Colonic mucosa (tissue), 4 donors: ENCODE results near the gene HBEGF. TPM values are rescaled to one million over a fixed set of nuclear protein-coding genes. Genes with fewer than 3 reads are reported as not detected.

Experiments
- DNase-seq: peaks from one replicate; pipeline ENCODE4 v3.0.0-alpha.2; 2020
- H3K27ac ChIP-seq: fragments of 200-600 bp; one replicate; pipeline ENCODE4 v1.8.0; 2021
- H3K27me3 ChIP-seq: fragments of 200-600 bp; one replicate; pipeline ENCODE4 v1.8.0; 2021
- H3K36me3 ChIP-seq: fragments of 200-600 bp; one replicate; pipeline ENCODE4 v1.8.0; 2021
- H3K4me1 ChIP-seq: fragments of 200-600 bp; one replicate; pipeline ENCODE4 v1.8.0; 2021; ENCODE audit warnings: mild to moderate bottlenecking
- H3K4me3 ChIP-seq: fragments of 200-600 bp; one replicate; pipeline ENCODE4 v1.8.0; 2021
- H3K9ac ChIP-seq, 2 donors: one replicate each; pipeline ENCODE4 v1.7.0; 2013; ENCODE audit warnings: control low read depth in 2 of 2, low read depth in 2 of 2, low read length in 2 of 2
- H3K9me3 ChIP-seq: fragments of 200-600 bp; one replicate; pipeline ENCODE4 v1.8.0; 2021
- CTCF ChIP-seq: fragments of 200-600 bp; IDR thresholded peaks from one replicate; pipeline ENCODE4 v1.8.0; 2022; ENCODE audit warnings: antibody characterized with exemption, mild to moderate bottlenecking
- intact Hi-C: fragments of 100-400 bp; cut with DNase I; formaldehyde crosslinking; loops from one replicate; pipeline ENCODE4 v1.14.1; 2022
- total RNA-seq, 2 donors: library from RNA; stranded (reverse); fragmentation: NEBNext Ultra II Directional in 1 of 2; extraction: Animal tissue kit (Norgen Biotek cat#: 25700) in 1 of 2; gene quantifications; one replicate each; pipeline ENCODE4 v1.2.1, GENCODE V29; 2021
- donor health status: healthy.
- donor health status: DM: no; HTN: no; CAD: no.
- donor health status: DM: no; HTN: no; CAD: no.

Gene HBEGF
- total RNA-seq, 2 donors from 2014 or later, result 4.3 to 14.6 TPM

GRCh38 chr5:140318792-140319191 is 27.6 kb downstream of the HBEGF start:
- Histone ChIP-seq H3K36me3 (no peaks in the 10 kb centered on the region), H3K4me3 (no peak overlapping the region), H3K9ac (no peak overlapping the region), H3K9me3 (no peaks in the 10 kb centered on the region), H3K4me1 (no peaks in the 10 kb centered on the region), H3K27me3 (no peaks in the 10 kb centered on the region), H3K27ac (no peak overlapping the region)
- no peak for DNase-seq
- intact Hi-C loops, result no loop called here
- no peak for TF ChIP-seq CTCF

- no peaks in the 10 kb centered on the region for H3K36me3 ChIP-seq
- no peaks in the 10 kb centered on the region for H3K9me3 ChIP-seq
- intact Hi-C loops, result no loop called here
- H3K27ac ChIP-seq, result no peak overlapping the region
- DNase-seq, result no peak
- H3K4me1 ChIP-seq, result no peaks in the 10 kb centered on the region
- no peak for TF ChIP-seq CTCF
- no peak overlapping the region for H3K4me3 ChIP-seq
- no peaks in the 10 kb centered on the region for H3K27me3 ChIP-seq
- H3K9ac ChIP-seq, result no peak overlapping the region
These were observed 28.5 kb downstream of the HBEGF start for GRCh38 chr5:140317859-140318258.

GRCh38 chr5:140312791-140313189 is 33.6 kb downstream of the HBEGF start:
- no peak for DNase-seq
- Histone ChIP-seq H3K4me3 (no peak overlapping the region), H3K9ac (no peak overlapping the region), H3K27me3 (no peaks in the 10 kb centered on the region), H3K9me3 (no peaks in the 10 kb centered on the region), H3K27ac (peak overlapping the region; percentile 18), H3K36me3 (no peaks in the 10 kb centered on the region), H3K4me1 (no peaks in the 10 kb centered on the region)
- no peak for TF ChIP-seq CTCF
- intact Hi-C loops, result no loop called here

GRCh38 chr5:140312067-140312790 is 34.2 kb downstream of the HBEGF start:
- DNase-seq, result no peak
- H3K9ac ChIP-seq, result peak overlapping the region in 1 of 2 donors; percentile 6
- no peaks in the 10 kb centered on the region for H3K4me1 ChIP-seq
- H3K27ac ChIP-seq, result peak overlapping the region; percentile 18
- no peaks in the 10 kb centered on the region for H3K36me3 ChIP-seq
- intact Hi-C loops, result no loop called here
- TF ChIP-seq CTCF, result no peak
- no peaks in the 10 kb centered on the region for H3K9me3 ChIP-seq
- no peaks in the 10 kb centered on the region for H3K27me3 ChIP-seq
- no peak overlapping the region for H3K4me3 ChIP-seq

GRCh38 chr5:140311011-140311467 is 35.4 kb downstream of the HBEGF start:
- H3K36me3 ChIP-seq, result no peaks in the 10 kb centered on the region
- no peaks in the 10 kb centered on the region for H3K4me1 ChIP-seq
- no peaks in the 10 kb centered on the region for H3K27me3 ChIP-seq
- peak; percentile 29 for DNase-seq
- intact Hi-C loops, result no loop called here
- H3K27ac ChIP-seq, result peak overlapping the region; percentile 54
- no peaks in the 10 kb centered on the region for H3K9me3 ChIP-seq
- H3K4me3 ChIP-seq, result no peak overlapping the region
- TF ChIP-seq CTCF, result no peak
- no peak overlapping the region for H3K9ac ChIP-seq
